GM19238 (cell line): Measurements from ENCODE around the gene PCNX2.

Experiments used
- DNase-seq: peaks from one replicate; pipeline ENCODE4 v3.0.0; 2011; ENCODE audit warnings: low spot score; ENCODE audit not compliant: insufficient read length

PCNX2 gene

GRCh38 chr1:232987046-232987773 lies 308.3 kb downstream of the PCNX2 start:
- DNase-seq: no peak

DNA sequence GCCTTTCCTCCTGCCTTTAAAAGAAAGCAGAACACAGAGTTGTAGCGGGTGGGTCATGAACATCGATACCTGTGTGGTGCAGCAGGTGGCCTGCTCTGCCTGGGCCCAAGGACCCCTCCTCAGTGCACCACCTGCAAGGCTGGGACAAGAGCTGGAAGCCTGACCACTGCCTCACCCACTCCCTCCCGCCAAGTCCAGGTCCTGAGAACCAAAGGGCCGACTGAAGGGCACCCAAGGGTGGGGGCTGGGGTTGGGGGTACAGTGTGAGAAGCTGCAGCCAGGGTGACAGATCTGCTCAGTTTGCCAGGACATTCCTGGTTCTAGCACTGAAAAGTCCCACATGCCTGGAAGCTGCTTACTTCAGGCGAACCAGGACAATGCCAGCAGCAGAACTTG lies 309.0 kb downstream of the PCNX2 start:
- DNase-seq: no peak

GRCh38 chr1:232985882-232986526 lies 309.5 kb downstream of the PCNX2 start:
- DNase-seq: no peak

DNA sequence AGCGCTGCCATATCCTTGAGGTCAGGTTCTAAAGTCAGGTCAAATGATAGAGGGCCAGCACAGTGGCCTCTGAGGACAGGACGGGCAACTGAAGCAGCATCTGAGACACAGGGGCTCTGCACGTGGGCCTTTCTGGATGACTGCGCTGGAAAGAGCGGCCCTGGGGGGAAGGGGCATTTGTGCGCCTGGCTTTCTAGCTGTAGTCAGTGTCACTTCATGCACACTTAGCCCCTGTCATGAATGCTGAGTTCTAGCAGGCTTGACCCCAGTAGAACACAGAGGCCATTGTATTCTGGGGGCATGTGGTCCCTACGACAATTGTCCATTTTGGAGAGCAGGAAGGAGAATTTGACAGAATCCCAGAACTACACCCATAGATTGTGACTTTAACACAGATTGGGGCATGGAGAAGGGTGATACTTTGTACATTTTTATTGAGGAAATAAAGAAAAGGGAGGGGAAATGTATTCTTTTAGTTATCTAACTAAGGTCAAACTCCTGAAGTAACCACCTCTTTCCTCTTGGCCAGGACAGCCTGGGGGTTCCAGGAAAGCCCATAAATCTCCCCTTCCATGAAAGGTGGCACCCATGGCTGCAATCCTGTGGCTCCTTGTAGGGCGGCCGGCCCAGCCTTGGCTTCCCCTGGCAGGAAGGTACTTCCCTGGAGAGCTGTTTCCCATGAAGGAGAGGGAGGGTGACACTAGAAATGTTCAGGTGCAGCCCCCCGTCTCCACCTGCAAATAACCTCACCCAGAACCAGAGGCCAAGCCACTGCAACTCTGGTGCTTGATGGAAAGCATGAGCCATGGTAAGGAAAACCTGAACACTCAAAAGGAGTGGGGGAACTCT lies 310.7 kb downstream of the PCNX2 start:
- DNase-seq: no peak

DNA sequence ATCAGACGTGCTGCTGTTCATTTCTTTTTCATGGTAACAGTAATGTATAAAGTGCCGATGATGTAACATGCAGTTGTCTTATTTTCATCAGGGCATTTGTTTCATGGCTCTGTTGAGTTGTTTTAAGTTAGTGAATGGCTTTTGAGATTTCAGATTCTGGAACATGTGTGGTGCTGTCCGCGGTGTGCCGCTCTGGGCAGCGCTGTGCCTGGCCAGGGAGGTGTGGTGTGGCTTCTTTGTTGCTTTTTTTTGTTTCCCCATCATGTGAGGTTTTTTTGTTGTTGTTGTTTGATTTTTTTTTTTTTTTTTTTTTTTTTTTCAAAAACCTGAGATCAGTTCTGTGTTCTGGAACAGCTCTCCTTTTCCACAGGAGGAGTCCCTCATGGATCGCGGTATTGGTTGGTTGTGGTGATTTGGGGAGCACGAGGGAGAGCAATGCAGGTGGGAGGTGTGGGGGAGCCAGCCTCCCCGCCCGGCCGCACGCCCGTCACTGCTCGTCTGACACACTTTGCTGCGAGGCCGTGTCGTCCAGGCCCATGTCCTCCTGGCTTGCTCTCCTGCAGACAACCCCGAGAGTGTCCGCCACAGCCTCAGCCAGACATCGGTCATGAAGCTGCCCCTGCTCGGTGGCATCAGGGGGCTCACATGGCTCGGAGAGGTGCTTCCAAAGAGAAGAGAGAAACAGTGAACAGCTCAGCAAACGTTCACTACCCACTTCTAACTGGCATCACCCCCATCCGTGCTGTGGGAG lies 311.5 kb downstream of the PCNX2 start:
- DNase-seq: no peak

DNA sequence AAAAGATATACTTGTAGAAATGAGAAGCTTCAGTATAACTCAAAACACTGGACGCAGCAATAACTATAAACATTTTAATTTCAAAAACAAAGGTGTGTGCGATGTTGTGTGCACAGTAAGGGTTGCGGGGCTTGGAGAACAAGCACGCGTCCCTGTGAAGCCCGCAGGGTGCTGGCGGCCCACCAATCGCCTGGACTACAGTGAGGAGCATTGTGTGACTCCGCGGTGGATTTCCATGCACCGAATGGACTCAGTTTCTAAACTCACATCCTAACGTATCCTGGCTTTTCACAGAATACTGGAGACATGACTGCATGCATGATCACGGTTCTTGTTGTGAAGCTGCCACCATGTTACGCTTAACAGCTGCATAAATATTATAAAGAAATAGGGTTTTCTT lies 312.1 kb downstream of the PCNX2 start:
- no peak for DNase-seq

- no peak for DNase-seq
These were observed 313.1 kb downstream of the PCNX2 start for GRCh38 chr1:232982238-232982944.

DNA sequence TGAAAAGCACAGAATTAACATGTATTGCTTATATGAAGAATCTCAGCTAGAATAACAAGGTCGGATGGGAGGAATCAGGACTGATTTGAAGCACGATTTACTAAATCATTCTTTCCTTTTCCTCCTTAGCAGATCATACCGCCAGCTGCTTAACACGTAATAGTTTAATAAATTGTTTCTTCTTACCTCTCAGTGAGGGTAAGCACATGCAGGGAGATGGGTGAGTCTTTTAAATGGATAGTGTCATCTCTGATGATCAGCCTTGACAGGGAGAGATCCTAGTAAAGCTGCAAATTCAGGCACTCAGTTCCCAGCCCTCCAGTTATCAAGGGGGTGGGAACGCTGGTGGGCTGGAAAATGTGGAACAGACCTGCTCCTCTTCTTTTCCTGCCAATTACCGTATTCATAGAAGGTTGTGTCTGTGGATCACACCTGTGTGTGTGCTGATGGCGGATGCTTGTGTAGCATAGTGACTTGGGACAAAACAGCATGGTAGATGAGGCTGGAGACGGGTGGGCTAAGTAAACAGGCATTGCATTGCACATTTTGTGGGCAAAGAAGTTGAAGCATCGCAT lies 314.5 kb downstream of the PCNX2 start:
- DNase-seq: no peak

DNA sequence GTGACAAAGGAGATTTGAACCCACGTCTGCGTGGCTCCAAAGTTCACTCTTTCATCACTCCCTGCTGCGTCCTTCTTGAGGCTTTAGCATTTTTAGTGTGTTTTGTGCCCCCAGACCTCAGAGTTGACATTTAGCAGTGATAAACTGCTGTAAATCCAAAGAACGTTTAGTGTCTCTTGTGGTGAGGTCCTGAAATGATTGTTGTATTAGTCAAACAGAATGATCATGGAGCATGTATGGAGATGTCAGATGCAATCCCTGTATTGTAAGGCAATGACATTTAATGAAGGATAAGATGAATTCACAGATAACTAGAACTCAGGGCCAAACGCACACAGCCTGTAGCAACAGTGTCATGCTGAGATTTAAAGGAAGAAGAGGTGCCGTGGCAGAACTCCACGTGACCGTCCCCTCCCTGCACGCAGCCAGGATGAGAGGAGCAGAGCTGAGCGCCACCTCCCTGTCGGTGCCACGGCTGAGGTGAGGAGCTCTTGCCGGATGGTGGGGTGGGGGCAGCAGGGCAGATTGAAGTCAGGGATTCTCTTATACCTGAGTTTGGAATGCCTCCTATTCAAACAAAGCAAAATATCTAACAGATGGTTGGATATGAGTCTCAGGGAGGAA lies 315.1 kb downstream of the PCNX2 start:
- DNase-seq: no peak

- no peak for DNase-seq
These were observed 316.0 kb downstream of the PCNX2 start for GRCh38 chr1:232979558-232979957.

DNA sequence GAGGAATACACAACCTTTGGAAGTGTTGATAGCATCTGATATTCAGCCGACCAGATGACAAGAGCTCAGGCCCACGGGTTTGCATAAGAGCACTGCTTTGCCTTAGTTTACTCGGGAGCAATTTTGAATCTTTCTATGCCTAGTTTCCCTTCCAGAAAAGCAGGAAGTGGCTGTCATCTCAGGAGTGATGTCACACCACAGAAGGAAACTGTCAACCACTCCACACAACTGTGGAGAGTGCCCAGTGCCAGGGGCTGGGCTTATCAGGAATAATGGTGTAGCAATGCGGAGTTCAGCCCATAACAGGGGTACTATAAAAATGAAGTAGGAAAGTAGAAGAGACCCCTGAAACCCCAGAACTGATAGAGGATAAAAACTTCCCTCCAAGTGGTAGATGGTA lies 316.7 kb downstream of the PCNX2 start:
- no peak for DNase-seq

DNA sequence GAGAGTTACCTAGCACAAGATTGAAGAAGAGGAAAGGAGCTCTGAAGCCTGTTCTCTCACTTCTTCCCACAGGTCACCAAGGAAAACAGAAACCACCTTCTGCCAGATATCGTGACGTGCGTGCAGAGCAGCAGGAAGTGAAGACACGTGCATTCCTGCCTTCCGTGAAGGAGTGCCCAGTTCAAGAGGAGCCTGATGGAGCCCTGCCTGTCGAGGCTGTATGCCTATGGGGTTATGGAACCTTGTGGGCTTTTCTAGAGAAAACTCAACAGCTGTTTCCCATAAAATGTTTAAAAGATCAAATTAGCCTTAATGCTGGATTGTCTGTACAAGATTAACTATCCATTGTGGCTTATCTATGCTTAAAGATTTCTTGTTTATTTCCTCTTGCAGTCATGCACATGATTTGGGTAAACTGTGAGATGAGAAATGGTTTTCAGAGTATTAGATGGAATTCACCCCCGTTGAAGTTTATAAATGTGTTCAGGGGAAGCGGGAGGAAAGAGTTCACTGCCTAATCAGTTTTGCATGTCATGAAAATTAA lies 317.4 kb downstream of the PCNX2 start:
- no peak for DNase-seq

DNA sequence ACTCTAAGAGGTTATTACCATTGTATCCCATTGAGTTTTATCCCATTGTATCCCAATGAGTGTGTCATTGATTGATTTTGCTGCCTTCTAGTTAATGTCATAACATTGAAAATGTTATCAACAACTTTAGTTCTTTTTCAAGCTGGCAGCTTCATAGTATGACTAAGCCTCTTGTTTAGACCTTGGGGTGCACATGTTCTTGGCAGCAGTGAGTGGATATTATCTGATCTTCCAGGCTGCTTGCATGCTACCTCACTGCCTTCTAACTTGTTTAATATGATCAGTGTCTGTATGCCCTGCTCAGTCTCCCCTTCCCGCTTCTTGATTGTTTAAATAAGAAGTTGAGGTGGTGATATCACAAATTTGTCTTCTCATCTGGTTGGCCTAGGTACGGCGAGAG lies 320.6 kb downstream of the PCNX2 start:
- DNase-seq: no peak

GRCh38 chr1:232973652-232974611 lies 321.6 kb downstream of the PCNX2 start:
- no peak for DNase-seq

DNA sequence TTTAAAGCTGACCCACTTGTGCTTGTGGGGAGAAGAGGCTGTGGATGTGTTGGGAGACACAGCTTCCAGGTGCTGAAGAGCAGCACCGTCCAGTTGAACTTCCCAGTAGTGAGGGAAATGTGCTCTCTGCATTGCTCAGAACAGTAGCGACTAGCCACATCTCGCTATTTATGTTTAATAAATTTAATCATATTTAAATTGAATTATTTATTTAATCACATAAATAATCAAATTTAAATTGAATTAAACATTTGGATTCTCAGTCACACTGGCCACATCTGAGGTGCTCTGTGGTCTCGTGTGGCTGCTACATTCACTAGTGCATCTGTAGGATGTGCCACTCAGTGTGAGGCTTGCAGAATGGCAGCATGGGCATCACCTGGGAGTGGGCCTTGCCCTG lies 325.0 kb downstream of the PCNX2 start:
- no peak for DNase-seq

DNA sequence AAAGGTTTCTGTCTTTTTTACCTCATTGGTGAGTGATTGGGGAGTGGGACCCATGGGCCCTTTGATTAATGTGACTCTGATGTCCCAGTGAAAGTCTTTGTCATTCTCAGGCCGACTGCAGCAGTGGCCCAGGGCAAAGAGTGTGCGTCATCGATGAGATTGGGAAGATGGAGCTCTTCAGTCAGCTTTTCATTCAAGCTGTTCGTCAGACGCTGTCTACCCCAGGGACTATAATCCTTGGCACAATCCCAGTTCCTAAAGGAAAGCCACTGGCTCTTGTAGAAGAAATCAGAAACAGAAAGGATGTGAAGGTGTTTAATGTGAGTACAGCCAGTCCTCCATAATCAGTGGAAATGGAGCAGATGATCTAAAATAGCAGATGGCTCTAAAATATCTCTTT lies 325.7 kb downstream of the PCNX2 start:
- DNase-seq: no peak

GRCh38 chr1:232968965-232969364 lies 326.6 kb downstream of the PCNX2 start:
- no peak for DNase-seq

DNA sequence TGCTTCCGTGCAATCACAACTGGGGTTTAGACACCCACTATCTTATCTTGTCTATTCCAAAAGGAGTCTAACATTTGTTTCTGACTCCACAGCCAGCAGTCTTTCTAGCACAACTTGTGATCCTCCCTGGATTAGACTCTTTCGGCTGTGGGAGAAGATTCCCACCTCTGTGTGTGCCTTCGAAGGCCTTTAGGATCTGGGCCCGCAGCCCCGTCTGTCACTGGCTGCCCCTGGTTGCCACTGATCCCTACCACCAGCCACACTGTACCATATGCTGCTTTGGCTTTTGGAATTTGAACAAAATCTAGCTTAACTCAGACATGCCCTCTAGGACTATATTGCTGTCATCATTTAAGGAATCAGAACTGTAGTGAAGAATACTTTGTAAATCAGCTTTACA lies 327.1 kb downstream of the PCNX2 start:
- DNase-seq: no peak

DNA sequence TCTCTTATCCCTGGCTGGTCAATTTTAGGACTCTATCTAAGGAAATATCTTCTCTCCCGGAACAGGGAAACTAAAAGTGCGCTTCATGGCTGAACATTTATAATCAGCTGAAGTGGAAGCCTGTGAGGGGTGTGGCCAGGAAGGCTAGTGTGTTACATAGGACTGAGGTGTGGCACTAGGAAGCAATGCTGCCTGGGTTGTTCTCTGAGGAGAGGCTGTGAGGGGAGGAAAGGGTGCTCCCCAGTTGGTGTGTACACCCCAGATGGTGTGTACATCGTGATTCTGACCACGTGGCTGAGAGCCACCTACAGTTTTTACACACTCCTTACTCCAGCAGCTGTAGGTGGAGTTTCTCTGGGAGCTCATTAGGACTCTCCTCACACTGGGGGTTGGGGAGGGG lies 328.9 kb downstream of the PCNX2 start:
- DNase-seq: no peak
